ENCODE measurements around the gene ZNF830. TPM values are rescaled to one million over a fixed set of nuclear protein-coding genes. Genes with fewer than 3 reads are reported as not detected.

Gene ZNF830
- total and polyA plus RNA-seq, 12 donors = 6.3 to 11.2 (median 8.7) TPM

GRCh38 chr17:35002876-35003551, 41.7 kb downstream of the ZNF830 start:
- DNase-seq = peak; percentile 42 to 52
- no peaks in the 10 kb centered on the region for H3K27me3 ChIP-seq
- peak overlapping the region in 8 of 10 donors; percentile 20 to 56 (median 42) for H3K27ac ChIP-seq
- WGBS, 2 donors = 63 to 76% methylated on average over 15 of the region's 15 CpGs
- TF ChIP-seq CTCF (IDR thresholded peaks at IDR 0.05) = no peak
- peaks cover 0 to 97% (median 21%) of the 10 kb centered on the region in 9 donors for H3K36me3 ChIP-seq
- H3K9me3 ChIP-seq = no peaks in the 10 kb centered on the region
- H3K4me1 ChIP-seq = peaks cover 0 to 26% (median 12%) of the 10 kb centered on the region in 9 donors
- intact Hi-C loops (cut with DNase I) = no loop called here
- H3K4me3 ChIP-seq = no peak overlapping the region
- peak; percentile 72 to 92 (median 80) for ATAC-seq

- Histone ChIP-seq H3K4me1 (peaks cover 0 to 19% (median 7%) of the 10 kb centered on the region in 9 donors), H3K27ac (peak overlapping the region in 1 of 10 donors; percentile 49), H3K27me3 (no peaks in the 10 kb centered on the region), H3K4me3 (no peak overlapping the region), H3K36me3 (peaks cover 0 to 95% (median 17%) of the 10 kb centered on the region in 9 donors), H3K9me3 (no peaks in the 10 kb centered on the region)
- no peak for ATAC-seq
- TF ChIP-seq CTCF (IDR thresholded peaks at IDR 0.05) = no peak
- 89 to 93% methylated on average over 4 of the region's 4 CpGs for WGBS, 2 donors
- intact Hi-C loops (cut with DNase I) = no loop called here
- no peak for DNase-seq
Observed at GRCh38 chr17:35003778-35004177, 42.4 kb downstream of the ZNF830 start.

GRCh38 chr17:35006345-35006744, 45.0 kb downstream of the ZNF830 start:
- intact Hi-C loops (cut with DNase I) = no loop called here
- 86 to 89% methylated on average over 4 of the region's 4 CpGs for WGBS, 2 donors
- H3K36me3 ChIP-seq = peaks cover 0 to 97% (median 16%) of the 10 kb centered on the region in 9 donors
- H3K4me3 ChIP-seq = no peak overlapping the region
- ATAC-seq (no peak), DNase-seq (no peak)
- no peak for TF ChIP-seq CTCF (IDR thresholded peaks at IDR 0.05)
- no peaks in the 10 kb centered on the region for H3K27me3 ChIP-seq
- H3K9me3 ChIP-seq = no peaks in the 10 kb centered on the region
- H3K27ac ChIP-seq = no peak overlapping the region
- peaks cover 0 to 19% (median 6%) of the 10 kb centered on the region in 9 donors for H3K4me1 ChIP-seq

GRCh38 chr17:35006961-35007360, 45.6 kb downstream of the ZNF830 start:
- Histone ChIP-seq H3K27me3 (no peaks in the 10 kb centered on the region), H3K36me3 (peaks cover 0 to 97% (median 16%) of the 10 kb centered on the region in 9 donors), H3K27ac (no peak overlapping the region), H3K4me1 (peaks cover 0 to 16% (median 5%) of the 10 kb centered on the region in 9 donors), H3K4me3 (no peak overlapping the region), H3K9me3 (no peaks in the 10 kb centered on the region)
- WGBS, 2 donors = 72 to 95% methylated on average over 1 of the region's 1 CpG
- ATAC-seq = no peak
- intact Hi-C loops (cut with DNase I) = no loop called here
- TF ChIP-seq CTCF (IDR thresholded peaks at IDR 0.05) = no peak
- DNase-seq = no peak
